ENCODE data around the gene NKAIN2. TPM values are rescaled to one million over a fixed set of nuclear protein-coding genes. Genes with fewer than 3 reads are reported as not detected.
A peak's percentile ranks its signal among the peaks of the same experiment; 100 is the strongest.

Gene NKAIN2
- total and polyA plus RNA-seq, 2 donors (not counting 3 experiments of a cell fraction or from before 2014, with no cell fraction given), result 0.03 TPM; not detected in 1

- dilution Hi-C loops (cut with MboI; ENCODE audit: extremely low pct_ligation_motif_present, low sequenced_read_pairs) (no loop called here), intact Hi-C loops (cut with micrococcal nuclease) (no loop called here)
- peak; percentile 57 for DNase-seq (ENCODE audit: low read depth, low spot score)
- no peak for TF ChIP-seq GATA2 (IDR thresholded peaks at IDR 0.05; ENCODE audit: insufficient read depth, insufficient read length, low read depth, low read length)
- TF ChIP-seq POLR2A (IDR thresholded peaks at IDR 0.05; ENCODE audit: low read depth, low read length), result no peak
- TF ChIP-seq EZH2 (IDR thresholded peaks at IDR 0.05; ENCODE audit: borderline replicate concordance, low read depth, low read length, severe bottlenecking), result no peak
- no peak for TF ChIP-seq MYC (IDR thresholded peaks at IDR 0.05; ENCODE audit: low read depth, low read length)
- no peak for TF ChIP-seq POLR2AphosphoS5 (IDR thresholded peaks at IDR 0.05; ENCODE audit: insufficient read depth, low read depth, low read length)
- TF ChIP-seq, protein P1, sequence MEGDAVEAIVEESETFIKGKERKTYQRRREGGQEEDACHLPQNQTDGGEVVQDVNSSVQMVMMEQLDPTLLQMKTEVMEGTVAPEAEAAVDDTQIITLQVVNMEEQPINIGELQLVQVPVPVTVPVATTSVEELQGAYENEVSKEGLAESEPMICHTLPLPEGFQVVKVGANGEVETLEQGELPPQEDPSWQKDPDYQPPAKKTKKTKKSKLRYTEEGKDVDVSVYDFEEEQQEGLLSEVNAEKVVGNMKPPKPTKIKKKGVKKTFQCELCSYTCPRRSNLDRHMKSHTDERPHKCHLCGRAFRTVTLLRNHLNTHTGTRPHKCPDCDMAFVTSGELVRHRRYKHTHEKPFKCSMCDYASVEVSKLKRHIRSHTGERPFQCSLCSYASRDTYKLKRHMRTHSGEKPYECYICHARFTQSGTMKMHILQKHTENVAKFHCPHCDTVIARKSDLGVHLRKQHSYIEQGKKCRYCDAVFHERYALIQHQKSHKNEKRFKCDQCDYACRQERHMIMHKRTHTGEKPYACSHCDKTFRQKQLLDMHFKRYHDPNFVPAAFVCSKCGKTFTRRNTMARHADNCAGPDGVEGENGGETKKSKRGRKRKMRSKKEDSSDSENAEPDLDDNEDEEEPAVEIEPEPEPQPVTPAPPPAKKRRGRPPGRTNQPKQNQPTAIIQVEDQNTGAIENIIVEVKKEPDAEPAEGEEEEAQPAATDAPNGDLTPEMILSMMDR (IDR thresholded peaks at IDR 0.05; ENCODE audit: extremely low read depth in 1 of 2, insufficient read depth in 1 of 2, low read depth in 1 of 2, low read length in 2 of 2), result no peak
- TF ChIP-seq JUN (IDR thresholded peaks at IDR 0.05; ENCODE audit: borderline replicate concordance, insufficient read depth, insufficient read length, low read depth), result no peak
- TF ChIP-seq FOS (IDR thresholded peaks at IDR 0.05; ENCODE audit: borderline replicate concordance, insufficient read depth, low read length), result no peak
- TF ChIP-seq, protein P2, sequence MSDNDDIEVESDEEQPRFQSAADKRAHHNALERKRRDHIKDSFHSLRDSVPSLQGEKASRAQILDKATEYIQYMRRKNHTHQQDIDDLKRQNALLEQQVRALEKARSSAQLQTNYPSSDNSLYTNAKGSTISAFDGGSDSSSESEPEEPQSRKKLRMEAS (IDR thresholded peaks at IDR 0.05; ENCODE audit: insufficient read depth, insufficient read length), result no peak
- Histone ChIP-seq H3K4me2 (ENCODE audit: insufficient read depth, low read length) (no peak overlapping the region), H3K27me3 (ENCODE audit: control insufficient read depth in 2 of 2, insufficient read depth in 2 of 2, low read length in 2 of 2) (no peaks in the 10 kb centered on the region), H3K4me3 (replicated peaks in 1 of 3; ENCODE audit: insufficient read depth in 1 of 3, low read depth in 1 of 3, low read length in 3 of 3) (no peak overlapping the region), H4K20me1 (replicated peaks; ENCODE audit: control insufficient read depth, extremely low read depth, insufficient read depth, low read length) (no peaks in the 10 kb centered on the region), H3K9ac (replicated peaks; ENCODE audit: extremely low read depth, insufficient read depth, low read length) (no peak overlapping the region), H2AFZ (ENCODE audit: low read depth, low read length) (no peak overlapping the region), H3K9me3 (replicated peaks; ENCODE audit: control insufficient read depth, insufficient read depth, low read length) (no peaks in the 10 kb centered on the region), H3K9me1 (replicated peaks; ENCODE audit: control insufficient read depth, extremely low read depth, insufficient read depth, low read length) (no peaks in the 10 kb centered on the region), H3K36me3 (ENCODE audit: control insufficient read depth in 2 of 2, extremely low read depth in 1 of 2, insufficient read depth in 2 of 2, low read length in 2 of 2) (no peaks in the 10 kb centered on the region), H3K79me2 (ENCODE audit: control insufficient read depth, insufficient read depth, low read length) (no peaks in the 10 kb centered on the region), H3K27ac (ENCODE audit: insufficient read depth, low read depth, low read length) (no peak overlapping the region), H3K4me1 (ENCODE audit: control insufficient read depth, extremely low read depth, insufficient read depth, low read length) (no peaks in the 10 kb centered on the region)
- BruUV-seq (replicated peaks), result no TSS peak
- POLR2A ChIA-PET, result no interaction called here
- FAIRE-seq, result no peak
- CTCF ChIA-PET, result no interaction called here
These were observed 106.3 kb downstream of the NKAIN2 start for GRCh38 chr6:123909989-123910388.
